HG02588 (cell line): ENCODE data around the gene DHRS3.

Experiments used
- ATAC-seq: cut with Tn5 transposase; IDR thresholded peaks from one replicate; pipeline ENCODE4 v1.9.1; 2021; ENCODE audit warnings: mild to moderate bottlenecking, moderate library complexity; ENCODE audit not compliant: unreplicated experiment

Gene DHRS3

GRCh38 chr1:12640237-12640957 lies 22.4 kb upstream of the DHRS3 start:
- no peak for ATAC-seq

- no peak for ATAC-seq
These were observed 19.7 kb upstream of the DHRS3 start for GRCh38 chr1:12637693-12638092.

- ATAC-seq = no peak
These were observed 18.3 kb upstream of the DHRS3 start for GRCh38 chr1:12636098-12636950.

GRCh38 chr1:12634696-12635202 lies 16.7 kb upstream of the DHRS3 start:
- no peak for ATAC-seq

GRCh38 chr1:12634156-12634555 lies 16.1 kb upstream of the DHRS3 start:
- ATAC-seq = no peak

- ATAC-seq = no peak
These were observed 13.6 kb upstream of the DHRS3 start for GRCh38 chr1:12631571-12631970.

- ATAC-seq = no peak
These were observed 13.0 kb upstream of the DHRS3 start for GRCh38 chr1:12630946-12631530.

- ATAC-seq = no peak
These were observed 12.2 kb upstream of the DHRS3 start for GRCh38 chr1:12629985-12630760.

- ATAC-seq = no peak
These were observed 11.5 kb upstream of the DHRS3 start for GRCh38 chr1:12629511-12629956.

- no peak for ATAC-seq
These were observed 9.3 kb upstream of the DHRS3 start for GRCh38 chr1:12627296-12627695.

GRCh38 chr1:12626888-12627287 lies 8.9 kb upstream of the DHRS3 start:
- no peak for ATAC-seq

GRCh38 chr1:12625276-12625675 lies 7.3 kb upstream of the DHRS3 start:
- ATAC-seq = no peak

- no peak for ATAC-seq
These were observed 4.5 kb upstream of the DHRS3 start for GRCh38 chr1:12622506-12622905.

- no peak for ATAC-seq
These were observed 3.6 kb upstream of the DHRS3 start for GRCh38 chr1:12621346-12622335.

- ATAC-seq = no peak
These were observed 2.9 kb upstream of the DHRS3 start for GRCh38 chr1:12620931-12621330.

- no peak for ATAC-seq
These were observed 2.5 kb upstream of the DHRS3 start for GRCh38 chr1:12620488-12620865.

GRCh38 chr1:12619792-12620487 lies 1.9 kb upstream of the DHRS3 start:
- no peak for ATAC-seq

- ATAC-seq = no peak
These were observed 1.2 kb upstream of the DHRS3 start for GRCh38 chr1:12618965-12619791.
